Neural progenitor cell (in vitro differentiated cells): ENCODE measurements around the gene PPP2R2D.

Source experiments
- CTCF ChIP-seq: fragments of 200-600 bp; sonication (generic); IDR thresholded peaks from 2 replicates; pipeline ENCODE4 v1.5.1; 2017; ENCODE audit warnings: antibody characterized with exemption, mild to moderate bottlenecking
- EZH2phosphoT487 ChIP-seq: fragments of 200-600 bp; sonication (generic); IDR thresholded peaks from 2 replicates; pipeline ENCODE4 v1.6.1; 2017; ENCODE audit warnings: antibody characterized with exemption

- no peak for TF ChIP-seq CTCF
- no peak for TF ChIP-seq EZH2phosphoT487
These were observed 2.7 kb upstream of the PPP2R2D start for GRCh38 chr10:131898061-131898460.
